GM23338 (cell line): ENCODE data around the gene TEDC1. TPM values are rescaled to one million over a fixed set of nuclear protein-coding genes. Genes with fewer than 3 reads are reported as not detected.

Experiments used
- ATAC-seq: fragments of 200-7000 bp; cut with Tn5 transposase; 3 replicates; pipeline ENCODE4 v1.9.1; 2020
- DNase-seq: peaks from one replicate; pipeline ENCODE4 v3.0.0-alpha.2; 2015; ENCODE audit warnings: low spot score
- H2AFZ ChIP-seq: fragments of 200-600 bp; sonication (generic); 2 replicates; pipeline ENCODE4 v1.8.0; 2016; ENCODE audit warnings: antibody characterized with exemption, mild to moderate bottlenecking, moderate library complexity
- H3F3A ChIP-seq: fragments of 200-600 bp; sonication (generic); replicated peaks from 2 replicates; pipeline ENCODE4 v1.8.0; 2017; ENCODE audit warnings: antibody characterized with exemption, mixed run types, low read depth
- H3K27ac ChIP-seq: fragments of 200-600 bp; sonication (generic); 2 replicates; pipeline ENCODE4 v1.6.1; 2016; ENCODE audit warnings: low read depth
- H3K27me3 ChIP-seq: fragments of 200-600 bp; sonication (generic); 2 replicates; pipeline ENCODE4 v1.8.0; 2016; ENCODE audit warnings: mild to moderate bottlenecking, mixed run types, moderate library complexity; ENCODE audit not compliant: insufficient read depth
- H3K36me3 ChIP-seq: fragments of 200-600 bp; sonication (generic); 2 replicates; pipeline ENCODE4 v1.8.0; 2016; ENCODE audit warnings: mild to moderate bottlenecking; ENCODE audit not compliant: insufficient read depth
- H3K4me1 ChIP-seq: fragments of 200-600 bp; sonication (generic); 2 replicates; pipeline ENCODE4 v1.8.0; 2016; ENCODE audit warnings: mild to moderate bottlenecking, moderate library complexity; ENCODE audit not compliant: insufficient read depth
- H3K4me2 ChIP-seq: fragments of 200-600 bp; sonication (generic); 2 replicates; pipeline ENCODE4 v1.7.1; 2017; ENCODE audit warnings: mixed run types
- H3K4me3 ChIP-seq: fragments of 200-600 bp; sonication (generic); 2 replicates; pipeline ENCODE4 v1.6.1; 2016; ENCODE audit warnings: mixed run types
- H3K79me2 ChIP-seq: fragments of 200-600 bp; sonication (generic); replicated peaks from 2 replicates; pipeline ENCODE4 v1.8.0; 2017; ENCODE audit warnings: mild to moderate bottlenecking; ENCODE audit not compliant: insufficient read depth
- H3K9me2 ChIP-seq: fragments of 200-600 bp; sonication (generic); 2 replicates; pipeline ENCODE4 v1.8.0; 2017; ENCODE audit not compliant: insufficient read depth
- H4K20me1 ChIP-seq: fragments of 200-600 bp; sonication (generic); replicated peaks from 2 replicates; pipeline ENCODE4 v1.8.0; 2017; ENCODE audit warnings: mild to moderate bottlenecking; ENCODE audit not compliant: insufficient read depth
- H3K27ac Mint-ChIP-seq: 2 replicates; pipeline ENCODE4 v1.8.0; 2020; ENCODE audit warnings: inconsistent platforms, mild to moderate bottlenecking, moderate library complexity, mixed read lengths
- H3K27me3 Mint-ChIP-seq: 3 replicates; pipeline ENCODE4 v1.8.0; 2022; ENCODE audit warnings: low read depth, mild to moderate bottlenecking, moderate library complexity, mixed read lengths, inconsistent platforms; ENCODE audit not compliant: insufficient read depth, poor library complexity
- H3K36me3 Mint-ChIP-seq: 3 replicates; pipeline ENCODE4 v1.8.0; 2021; ENCODE audit warnings: low read depth, mild to moderate bottlenecking, inconsistent platforms, moderate library complexity, mixed read lengths
- H3K4me1 Mint-ChIP-seq: 3 replicates; pipeline ENCODE4 v1.8.0; 2020; ENCODE audit warnings: mild to moderate bottlenecking, inconsistent platforms, mixed read lengths
- H3K4me3 Mint-ChIP-seq: 3 replicates; pipeline ENCODE4 v1.8.0; 2021; ENCODE audit warnings: moderate library complexity, mild to moderate bottlenecking, inconsistent platforms, mixed read lengths
- H3K9me3 Mint-ChIP-seq: 3 replicates; pipeline ENCODE4 v1.8.0; 2020; ENCODE audit warnings: moderate library complexity, mild to moderate bottlenecking, inconsistent platforms, mixed read lengths
- CREB1 ChIP-seq: fragments of 250-450 bp; sonication (Bioruptor Pico); IDR thresholded peaks from 2 replicates; pipeline ENCODE4 v1.5.0; 2020; ENCODE audit warnings: low read depth, mild to moderate bottlenecking, moderate library complexity
- EZH2 ChIP-seq: fragments of 200-600 bp; sonication (generic); IDR thresholded peaks from one replicate; pipeline ENCODE4 v1.8.0; 2017; ENCODE audit warnings: antibody characterized with exemption, mild to moderate bottlenecking, low read depth; ENCODE audit not compliant: unreplicated experiment
- EZH2phosphoT487 ChIP-seq: fragments of 200-600 bp; sonication (generic); IDR thresholded peaks from one replicate; pipeline ENCODE4 v1.8.1; 2018; ENCODE audit warnings: antibody characterized with exemption; ENCODE audit not compliant: unreplicated experiment
- JUNB ChIP-seq: IDR thresholded peaks from one replicate; pipeline ENCODE4 v1.6.1; 2016; ENCODE audit warnings: antibody characterized with exemption; ENCODE audit not compliant: unreplicated experiment
- NANOG ChIP-seq: IDR thresholded peaks from 2 replicates; pipeline ENCODE4 v1.6.1; 2016; ENCODE audit warnings: antibody characterized with exemption, borderline replicate concordance
- POLR2AphosphoS5 ChIP-seq: IDR thresholded peaks from 2 replicates; pipeline ENCODE4 v1.6.1; 2016; ENCODE audit warnings: antibody characterized with exemption, low read depth
- STAT1 ChIP-seq: IDR thresholded peaks from one replicate; pipeline ENCODE4 v1.6.1; 2016; ENCODE audit warnings: antibody characterized with exemption; ENCODE audit not compliant: unreplicated experiment
- ZNF114 ChIP-seq: fragments of 250-450 bp; sonication (Bioruptor Pico); IDR thresholded peaks from 2 replicates; pipeline ENCODE4 v1.5.0; 2020; ENCODE audit warnings: mild to moderate bottlenecking, moderate library complexity
- ZNF331 ChIP-seq: fragments of 250-450 bp; sonication (Bioruptor Pico); IDR thresholded peaks from 2 replicates; pipeline ENCODE4 v1.5.0; 2020; ENCODE audit warnings: low read depth, mild to moderate bottlenecking, moderate library complexity
- ZNF462 ChIP-seq: fragments of 250-450 bp; sonication (Bioruptor Pico); IDR thresholded peaks from 2 replicates; pipeline ENCODE4 v1.5.0; 2020; ENCODE audit warnings: mild to moderate bottlenecking, moderate library complexity
- polyA plus RNA-seq: library from polyadenylated mRNA; unstranded; fragments of >200 nt; fragmentation: Nextera tagmentation; extraction: Ambion mirVana; gene quantifications from 2 replicates; pipeline ENCODE4 v1.2.1, GENCODE V29; 2016
- total RNA-seq: library from RNA; depleted of rRNA; stranded (reverse); fragments of >200 nt; shearing (Covaris generic); gene quantifications from 2 replicates; pipeline ENCODE4 v1.2.3, GENCODE V29; 2014
- TF ChIP-seq, protein P1 (sequence below): IDR thresholded peaks from 2 replicates; pipeline ENCODE4 v1.6.1; 2016; ENCODE audit warnings: antibody characterized with exemption
- TF ChIP-seq, protein P2 (sequence below): IDR thresholded peaks from one replicate; pipeline ENCODE4 v1.6.1; 2018; ENCODE audit warnings: antibody characterized with exemption; ENCODE audit not compliant: unreplicated experiment
- TF ChIP-seq, protein P3 (sequence below), 2 experiments: fragments of 200-600 bp in 1 of 2; sonication (generic) in 1 of 2; conservative IDR thresholded peaks; 2 replicates each; pipeline versions ENCODE4 v1.5.1 to v1.6.1; 2016 to 2017; ENCODE audit warnings: antibody characterized with exemption in 2 of 2, low read depth in 2 of 2, mild to moderate bottlenecking in 2 of 2, moderate library complexity in 1 of 2

TEDC1 gene
- total and polyA plus RNA-seq, 2 experiments from 2014 or later, result 5.9 to 16.3 TPM

DNA sequence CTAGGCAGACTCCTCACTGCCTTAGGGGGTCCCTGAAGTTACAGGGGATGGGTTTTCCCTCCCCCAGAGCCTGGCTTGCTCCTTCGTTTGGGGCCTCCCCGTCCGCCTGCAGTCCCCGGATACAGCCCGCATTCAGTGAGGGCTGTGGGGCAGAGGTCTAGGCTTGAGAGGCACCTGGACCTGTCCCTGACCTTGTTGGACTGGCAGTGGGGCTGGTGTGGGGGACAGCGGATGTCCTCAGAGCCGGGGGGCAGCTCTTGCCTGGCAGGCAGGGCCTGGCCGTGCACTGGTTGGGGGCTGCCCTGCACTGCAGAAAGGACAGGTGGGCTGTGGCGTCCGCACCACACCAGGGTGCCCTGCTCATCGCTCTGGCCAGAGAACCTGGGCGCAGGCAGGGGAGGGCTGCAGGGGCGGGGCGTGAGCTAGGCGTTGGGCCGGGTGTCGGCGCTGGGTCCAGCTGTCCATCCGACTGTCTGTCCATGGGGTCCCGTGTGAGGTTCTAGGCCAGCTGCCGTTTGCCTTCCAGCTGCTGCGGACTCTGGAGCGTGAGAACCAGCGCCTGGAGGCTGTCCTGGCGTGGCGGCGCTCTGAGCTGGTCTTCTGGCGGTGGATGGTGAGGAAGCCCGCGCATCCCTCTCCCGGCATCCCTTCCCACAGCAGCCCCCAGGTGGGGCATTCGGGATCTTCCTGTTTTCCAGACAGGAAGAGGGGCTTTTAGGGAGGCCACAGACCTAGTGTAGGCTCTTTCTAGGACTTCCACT, 6.0 kb downstream of the TEDC1 start:
- Histone ChIP-seq H3F3A (0 out of 2 replicates have a peak, but pooled peaks cover under 1% of the 10 kb centered on the region), H2AFZ (no peak overlapping the region), H3K27me3 (no peaks in the 10 kb centered on the region), H3K4me2 (no peak overlapping the region), H4K20me1 (no peaks in the 10 kb centered on the region), H3K36me3 (no peaks in the 10 kb centered on the region), H3K4me3 (no peak overlapping the region), H3K4me1 (no peaks in the 10 kb centered on the region), H3K27ac (no peak overlapping the region), H3K79me2 (no peaks in the 10 kb centered on the region), H3K9me2 (no peaks in the 10 kb centered on the region)
- DNase-seq, result no peak
- no peak for ATAC-seq
- Mint-ChIP-seq H3K4me3 (no peak overlapping the region), H3K27me3 (peaks cover 4% of the 10 kb centered on the region), H3K27ac (no peak overlapping the region), H3K9me3 (no peaks in the 10 kb centered on the region; the same call in 2 of the 3 replicates), H3K4me1 (0 out of 3 replicates have a peak, but pooled peaks cover 2% of the 10 kb centered on the region), H3K36me3 (no peaks in the 10 kb centered on the region)
- TF ChIP-seq, protein P1, sequence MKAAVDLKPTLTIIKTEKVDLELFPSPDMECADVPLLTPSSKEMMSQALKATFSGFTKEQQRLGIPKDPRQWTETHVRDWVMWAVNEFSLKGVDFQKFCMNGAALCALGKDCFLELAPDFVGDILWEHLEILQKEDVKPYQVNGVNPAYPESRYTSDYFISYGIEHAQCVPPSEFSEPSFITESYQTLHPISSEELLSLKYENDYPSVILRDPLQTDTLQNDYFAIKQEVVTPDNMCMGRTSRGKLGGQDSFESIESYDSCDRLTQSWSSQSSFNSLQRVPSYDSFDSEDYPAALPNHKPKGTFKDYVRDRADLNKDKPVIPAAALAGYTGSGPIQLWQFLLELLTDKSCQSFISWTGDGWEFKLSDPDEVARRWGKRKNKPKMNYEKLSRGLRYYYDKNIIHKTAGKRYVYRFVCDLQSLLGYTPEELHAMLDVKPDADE, result no peak
- TF ChIP-seq STAT1, result no peak
- TF ChIP-seq NANOG, result no peak
- no peak for TF ChIP-seq POLR2AphosphoS5
- TF ChIP-seq ZNF114, result no peak
- no peak for TF ChIP-seq ZNF462 (CRISPR knock-in tag)
- no peak for TF ChIP-seq CREB1
- TF ChIP-seq JUNB, result no peak
- TF ChIP-seq EZH2, result no peak
- TF ChIP-seq, protein P2, sequence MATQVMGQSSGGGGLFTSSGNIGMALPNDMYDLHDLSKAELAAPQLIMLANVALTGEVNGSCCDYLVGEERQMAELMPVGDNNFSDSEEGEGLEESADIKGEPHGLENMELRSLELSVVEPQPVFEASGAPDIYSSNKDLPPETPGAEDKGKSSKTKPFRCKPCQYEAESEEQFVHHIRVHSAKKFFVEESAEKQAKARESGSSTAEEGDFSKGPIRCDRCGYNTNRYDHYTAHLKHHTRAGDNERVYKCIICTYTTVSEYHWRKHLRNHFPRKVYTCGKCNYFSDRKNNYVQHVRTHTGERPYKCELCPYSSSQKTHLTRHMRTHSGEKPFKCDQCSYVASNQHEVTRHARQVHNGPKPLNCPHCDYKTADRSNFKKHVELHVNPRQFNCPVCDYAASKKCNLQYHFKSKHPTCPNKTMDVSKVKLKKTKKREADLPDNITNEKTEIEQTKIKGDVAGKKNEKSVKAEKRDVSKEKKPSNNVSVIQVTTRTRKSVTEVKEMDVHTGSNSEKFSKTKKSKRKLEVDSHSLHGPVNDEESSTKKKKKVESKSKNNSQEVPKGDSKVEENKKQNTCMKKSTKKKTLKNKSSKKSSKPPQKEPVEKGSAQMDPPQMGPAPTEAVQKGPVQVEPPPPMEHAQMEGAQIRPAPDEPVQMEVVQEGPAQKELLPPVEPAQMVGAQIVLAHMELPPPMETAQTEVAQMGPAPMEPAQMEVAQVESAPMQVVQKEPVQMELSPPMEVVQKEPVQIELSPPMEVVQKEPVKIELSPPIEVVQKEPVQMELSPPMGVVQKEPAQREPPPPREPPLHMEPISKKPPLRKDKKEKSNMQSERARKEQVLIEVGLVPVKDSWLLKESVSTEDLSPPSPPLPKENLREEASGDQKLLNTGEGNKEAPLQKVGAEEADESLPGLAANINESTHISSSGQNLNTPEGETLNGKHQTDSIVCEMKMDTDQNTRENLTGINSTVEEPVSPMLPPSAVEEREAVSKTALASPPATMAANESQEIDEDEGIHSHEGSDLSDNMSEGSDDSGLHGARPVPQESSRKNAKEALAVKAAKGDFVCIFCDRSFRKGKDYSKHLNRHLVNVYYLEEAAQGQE, result no peak
- no peak for TF ChIP-seq EZH2phosphoT487
- TF ChIP-seq, protein P3, sequence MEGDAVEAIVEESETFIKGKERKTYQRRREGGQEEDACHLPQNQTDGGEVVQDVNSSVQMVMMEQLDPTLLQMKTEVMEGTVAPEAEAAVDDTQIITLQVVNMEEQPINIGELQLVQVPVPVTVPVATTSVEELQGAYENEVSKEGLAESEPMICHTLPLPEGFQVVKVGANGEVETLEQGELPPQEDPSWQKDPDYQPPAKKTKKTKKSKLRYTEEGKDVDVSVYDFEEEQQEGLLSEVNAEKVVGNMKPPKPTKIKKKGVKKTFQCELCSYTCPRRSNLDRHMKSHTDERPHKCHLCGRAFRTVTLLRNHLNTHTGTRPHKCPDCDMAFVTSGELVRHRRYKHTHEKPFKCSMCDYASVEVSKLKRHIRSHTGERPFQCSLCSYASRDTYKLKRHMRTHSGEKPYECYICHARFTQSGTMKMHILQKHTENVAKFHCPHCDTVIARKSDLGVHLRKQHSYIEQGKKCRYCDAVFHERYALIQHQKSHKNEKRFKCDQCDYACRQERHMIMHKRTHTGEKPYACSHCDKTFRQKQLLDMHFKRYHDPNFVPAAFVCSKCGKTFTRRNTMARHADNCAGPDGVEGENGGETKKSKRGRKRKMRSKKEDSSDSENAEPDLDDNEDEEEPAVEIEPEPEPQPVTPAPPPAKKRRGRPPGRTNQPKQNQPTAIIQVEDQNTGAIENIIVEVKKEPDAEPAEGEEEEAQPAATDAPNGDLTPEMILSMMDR (conservative IDR thresholded peaks at IDR 0.05; ENCODE audit: low read depth in 2 of 2), result no peak
- no peak for TF ChIP-seq ZNF331
